Stimulated activated CD8-positive, alpha-beta memory T cell treated with anti-CD3 and anti-CD28 coated beads, Interleukin-15, amount 100 ng/mL, for 1 hour (primary cell): ENCODE measurements around the gene AGK.

ENCODE experiments used
- DNase-seq: peaks from one replicate; pipeline ENCODE4 v3.0.0-alpha.2; 2020; ENCODE audit warnings: low read depth

Gene AGK

GRCh38 chr7:141648276-141649114 lies 97.3 kb downstream of the AGK start:
- no peak for DNase-seq

GRCh38 chr7:141649137-141649864 lies 98.1 kb downstream of the AGK start:
- no peak for DNase-seq

- no peak for DNase-seq
Measured at GRCh38 chr7:141649865-141650634, 98.8 kb downstream of the AGK start.

GRCh38 chr7:141651417-141651816 lies 100.2 kb downstream of the AGK start:
- DNase-seq, result no peak

- DNase-seq, result no peak
Measured at GRCh38 chr7:141652691-141653090, 101.5 kb downstream of the AGK start.

- peak; percentile 34 for DNase-seq
Measured at GRCh38 chr7:141654551-141654950, 103.3 kb downstream of the AGK start.

- no peak for DNase-seq
Measured at GRCh38 chr7:141659501-141659900, 108.3 kb downstream of the AGK start.

GRCh38 chr7:141660259-141660658 lies 109.0 kb downstream of the AGK start:
- DNase-seq, result no peak

- no peak for DNase-seq
Measured at GRCh38 chr7:141663081-141663849, 112.1 kb downstream of the AGK start.

- DNase-seq, result no peak
Measured at GRCh38 chr7:141664450-141664849, 113.2 kb downstream of the AGK start.

GRCh38 chr7:141665208-141666035 lies 114.2 kb downstream of the AGK start:
- DNase-seq, result no peak

GRCh38 chr7:141666071-141666470 lies 114.9 kb downstream of the AGK start:
- DNase-seq, result no peak

GRCh38 chr7:141668853-141669252 lies 117.6 kb downstream of the AGK start:
- DNase-seq, result no peak

GRCh38 chr7:141671705-141672496 lies 120.7 kb downstream of the AGK start:
- DNase-seq, result no peak

- no peak for DNase-seq
Measured at GRCh38 chr7:141673346-141673745, 122.1 kb downstream of the AGK start.

GRCh38 chr7:141674171-141674671 lies 123.0 kb downstream of the AGK start:
- DNase-seq, result no peak

GRCh38 chr7:141674702-141675101 lies 123.5 kb downstream of the AGK start:
- no peak for DNase-seq

- no peak for DNase-seq
Measured at GRCh38 chr7:141675436-141676215, 124.4 kb downstream of the AGK start.

- DNase-seq, result no peak
Measured at GRCh38 chr7:141676618-141677017, 125.4 kb downstream of the AGK start.
